GM19463 (cell line): ENCODE data around the gene PGGHG.
"Not testable (repeated sequence)": the region's sequence is repeated elsewhere in the genome, so short reads cannot be mapped to it uniquely, and the experiment has no call there.

Experiments used
- ATAC-seq: cut with Tn5 transposase; IDR thresholded peaks from one replicate; pipeline ENCODE4 v1.9.1; 2021; ENCODE audit warnings: mild to moderate bottlenecking, moderate library complexity; ENCODE audit not compliant: unreplicated experiment

The PGGHG gene

DNA sequence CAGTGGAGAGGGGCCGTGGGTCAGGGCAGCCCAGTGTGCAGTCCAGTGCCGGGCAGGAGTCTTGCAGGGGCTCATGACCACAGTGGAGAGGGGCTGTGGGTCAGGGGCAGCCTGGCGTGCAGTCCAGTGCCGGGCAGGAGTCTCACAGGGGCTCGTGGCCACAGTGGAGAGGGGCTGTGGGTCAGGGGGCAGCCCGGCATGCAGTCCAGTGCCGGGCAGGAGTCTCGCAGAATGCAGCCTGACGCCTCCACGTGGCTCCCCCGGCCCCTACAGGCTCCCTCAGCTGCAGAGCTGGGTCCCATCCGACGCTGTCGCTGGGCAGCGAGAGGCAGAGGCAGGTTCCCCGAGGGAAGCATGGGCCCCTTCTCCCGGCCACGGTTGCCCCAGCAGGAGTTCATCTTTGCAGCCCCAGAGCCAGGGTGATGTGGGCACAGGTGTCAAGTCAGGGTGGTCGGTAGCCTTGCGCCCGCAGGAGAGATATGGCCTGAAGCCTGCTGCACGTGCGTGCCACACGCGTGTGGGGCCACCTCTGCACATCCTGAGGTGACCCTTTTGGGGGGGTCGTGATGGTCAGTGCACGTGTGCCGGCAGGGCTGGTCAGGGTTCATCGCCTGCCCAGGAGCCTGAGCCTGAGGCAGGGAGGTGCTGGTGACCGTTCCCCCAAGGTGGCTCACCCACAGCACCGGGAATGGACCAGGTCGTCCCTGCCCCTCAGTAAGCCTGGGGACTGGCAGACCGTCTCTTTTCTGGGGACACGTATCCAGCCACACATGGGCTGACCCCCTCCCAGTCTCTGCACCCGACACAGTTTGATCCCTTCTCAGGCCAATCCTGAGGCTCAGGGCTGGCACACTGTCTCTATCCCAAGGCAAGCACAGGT is 7.5 kb downstream of the PGGHG start:
- no peak for ATAC-seq

DNA sequence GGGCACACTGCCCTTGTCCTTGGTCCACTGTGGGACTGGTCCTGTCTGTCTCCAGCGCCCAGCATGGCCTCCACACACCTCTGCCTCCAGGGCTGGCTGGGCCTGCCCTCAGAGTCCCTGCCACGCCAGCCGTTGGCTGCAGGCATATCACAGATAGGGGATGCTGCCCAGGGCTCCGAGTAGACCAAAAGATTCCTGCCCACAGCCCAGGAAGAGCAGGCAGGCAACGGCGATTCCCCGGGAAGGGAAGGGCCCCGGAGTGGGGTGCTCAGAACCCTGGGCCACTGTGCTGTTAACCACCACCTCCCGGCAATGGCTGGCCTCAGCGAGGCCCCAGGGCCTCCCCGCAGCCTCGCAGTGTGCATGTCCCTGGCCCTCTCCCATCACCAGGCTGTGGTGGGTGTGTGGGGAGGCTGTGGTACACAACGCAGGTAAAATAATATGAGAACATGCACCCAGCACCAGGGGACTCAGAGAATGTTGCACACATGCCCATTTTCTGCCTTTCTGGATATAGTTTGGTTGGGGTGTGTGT is 8.2 kb downstream of the PGGHG start:
- ATAC-seq = no peak

DNA sequence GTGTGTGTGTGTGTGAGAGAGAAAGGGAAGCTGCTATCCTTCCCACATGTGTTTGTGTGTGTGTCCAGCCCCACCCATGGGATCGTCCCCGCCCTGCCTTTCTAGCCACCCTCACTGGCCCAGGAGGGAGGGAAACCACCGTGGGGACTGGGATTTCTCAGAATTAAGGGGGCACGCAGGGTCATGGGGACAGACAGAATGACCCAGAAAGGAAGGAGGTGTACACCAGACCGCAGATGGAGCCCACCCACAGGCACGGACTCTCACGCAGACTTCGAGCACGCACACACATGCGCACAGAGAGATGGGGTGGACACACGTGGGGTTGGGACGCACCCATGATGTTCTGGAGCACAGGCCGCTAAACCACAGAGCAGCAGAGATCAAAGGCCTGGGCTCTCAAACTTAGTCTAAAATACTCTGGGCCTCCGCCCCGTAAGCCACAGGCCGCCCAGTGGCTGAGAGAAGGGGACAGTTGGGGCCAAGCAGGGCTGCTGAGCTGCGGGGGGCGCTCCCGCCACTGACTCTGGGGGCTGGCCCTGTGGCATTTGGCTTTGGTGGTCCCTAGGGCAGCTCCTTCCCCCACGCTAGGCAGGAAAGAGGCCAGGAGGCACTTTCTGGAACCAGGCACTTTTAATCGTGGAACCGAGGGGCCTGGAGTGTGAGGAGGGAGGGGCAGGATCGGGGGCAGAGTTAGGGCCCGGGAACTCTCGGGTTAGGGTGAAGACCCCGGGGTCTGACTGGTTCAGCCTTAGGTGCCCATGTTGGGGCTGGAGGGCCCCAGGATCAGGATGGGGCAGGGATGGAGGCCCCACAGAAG is 8.9 kb downstream of the PGGHG start:
- ATAC-seq = no peak

- ATAC-seq = no peak
Measured at GRCh38 chr11:298406-299065, 9.6 kb downstream of the PGGHG start.

GRCh38 chr11:299081-299891 is 10.4 kb downstream of the PGGHG start, which contains the start of gene IFITM5:
Gene IFITM5, minus strand, starts transcription at chr11:299526. Its CDS starts 36 bp downstream, at chr11:299490.
- no peak for ATAC-seq

DNA sequence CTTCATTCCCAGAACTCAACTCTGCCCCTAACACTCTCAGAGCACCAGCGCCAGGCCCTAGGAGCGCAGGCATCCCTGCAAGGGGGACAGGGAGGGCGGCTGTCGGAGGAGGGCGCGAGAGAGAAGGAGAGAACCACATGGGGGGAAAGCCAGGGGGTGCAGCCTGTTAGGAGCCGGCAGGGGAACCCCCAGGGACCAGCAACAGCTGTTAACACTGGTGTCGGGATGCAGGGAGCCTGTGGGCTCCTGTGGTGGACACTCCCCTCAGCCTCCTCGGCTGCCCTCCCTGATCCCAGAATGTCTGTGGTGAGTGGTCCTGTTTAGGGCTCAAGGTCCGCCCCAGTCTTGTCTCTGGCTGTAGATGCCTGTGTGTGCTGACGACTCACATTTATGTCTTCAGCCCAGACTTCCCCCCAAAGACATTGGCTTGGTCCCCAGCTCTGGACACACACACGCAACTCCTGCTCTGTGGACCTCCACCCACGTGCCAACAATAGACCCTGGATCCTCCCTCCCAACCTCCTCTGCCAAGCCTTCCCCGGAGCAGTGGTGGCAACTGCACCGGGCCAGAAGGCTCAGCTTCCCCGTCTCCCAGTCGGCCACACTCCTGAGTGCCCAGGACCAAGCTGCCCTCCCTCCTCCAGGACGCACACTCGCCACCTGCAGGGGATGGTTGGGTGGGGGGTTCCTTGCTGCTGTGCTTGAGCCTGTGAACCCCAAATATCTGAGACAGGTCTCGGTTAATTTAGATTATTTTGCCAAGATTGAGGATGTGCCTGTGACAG is 11.2 kb downstream of the PGGHG start:
- no peak for ATAC-seq

- ATAC-seq = no peak
Measured at GRCh38 chr11:303363-303762, 14.4 kb downstream of the PGGHG start.

- ATAC-seq = no peak
Measured at GRCh38 chr11:304061-304506, 15.2 kb downstream of the PGGHG start.

GRCh38 chr11:304915-305843 is 16.3 kb downstream of the PGGHG start:
- ATAC-seq = no peak

- no peak for ATAC-seq
Measured at GRCh38 chr11:305844-306211, 16.9 kb downstream of the PGGHG start.

GRCh38 chr11:306645-307371 is 17.9 kb downstream of the PGGHG start:
- no peak for ATAC-seq

DNA sequence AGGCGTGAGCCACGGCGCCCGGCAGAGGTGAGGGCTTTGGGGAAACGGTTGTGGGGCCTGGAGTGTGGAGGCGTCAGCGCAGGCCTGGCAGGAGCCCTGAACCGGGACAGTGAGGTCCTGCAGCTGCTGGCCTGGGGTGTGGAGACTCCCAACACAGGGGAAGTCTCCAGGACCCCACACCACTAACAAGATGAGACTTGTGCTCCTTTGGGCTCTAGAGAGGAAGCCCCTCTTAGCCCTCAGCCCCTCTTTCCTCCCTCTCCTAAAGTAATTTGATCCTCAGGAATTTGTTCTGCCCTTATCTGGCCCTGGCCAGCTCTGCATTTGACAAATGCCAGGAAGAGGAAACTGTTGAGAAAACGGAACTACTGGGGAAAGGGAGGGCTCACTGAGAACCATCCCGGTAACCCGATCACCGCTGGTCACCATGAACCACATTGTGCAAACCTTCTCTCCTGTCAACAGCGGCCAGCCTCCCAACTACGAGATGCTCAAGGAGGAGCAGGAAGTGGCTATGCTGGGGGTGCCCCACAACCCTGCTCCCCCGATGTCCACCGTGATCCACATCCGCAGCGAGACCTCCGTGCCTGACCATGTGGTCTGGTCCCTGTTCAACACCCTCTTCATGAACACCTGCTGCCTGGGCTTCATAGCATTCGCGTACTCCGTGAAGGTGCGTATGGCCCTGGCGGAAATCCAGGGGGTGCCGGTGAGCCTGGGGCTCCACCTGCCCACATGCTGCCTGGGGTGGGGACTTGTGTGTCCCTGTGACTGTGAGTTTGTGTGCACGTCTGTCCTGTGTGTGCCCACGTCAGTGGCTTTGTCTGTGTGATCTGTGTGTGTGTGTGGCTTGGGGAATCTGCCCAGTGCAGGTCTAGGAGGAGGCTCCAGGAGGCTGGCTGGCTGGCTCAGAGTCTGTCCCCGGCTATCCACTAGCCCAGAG is 19.1 kb downstream of the PGGHG start, which contains the start of gene IFITM2:
IFITM2 (plus strand) TSS at position 51 of the 943 bp plus-strand sequence; CDS start at position 428, 377 bp downstream.
- not testable (repeated sequence) for ATAC-seq

GRCh38 chr11:308740-309665 is 20.1 kb downstream of the PGGHG start:
- ATAC-seq = not testable (repeated sequence)

DNA sequence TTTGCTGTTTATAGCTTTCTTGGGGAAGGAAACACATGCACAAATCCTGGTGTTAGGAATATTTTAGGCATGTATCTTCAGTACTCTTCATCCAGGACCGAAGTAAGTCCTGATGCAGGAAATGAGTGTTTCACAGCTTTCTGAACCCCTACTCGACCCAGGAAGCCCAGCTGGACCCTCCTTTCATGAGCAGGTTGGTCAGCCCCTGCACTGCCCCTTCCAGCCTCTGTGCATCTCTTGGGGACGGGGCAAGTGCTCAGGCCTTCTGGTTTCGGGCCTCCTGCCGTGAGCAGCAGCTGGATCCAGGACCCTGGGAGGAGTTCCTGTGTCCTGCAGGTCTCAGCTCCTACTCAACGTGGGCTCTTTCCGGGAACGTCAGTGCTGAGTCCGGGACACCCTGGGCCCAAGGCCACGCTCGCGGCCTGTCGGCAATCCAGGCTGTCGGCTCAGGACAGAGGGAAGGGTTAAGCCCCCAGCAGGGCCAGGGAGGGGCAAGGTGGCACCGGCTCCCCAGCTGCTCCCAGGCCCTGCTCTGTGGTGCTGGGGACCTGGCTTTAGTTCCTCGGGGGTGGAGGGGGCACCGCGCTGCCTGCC is 21.1 kb downstream of the PGGHG start:
- ATAC-seq = not testable (repeated sequence)
